NK-92 (cell line): ENCODE results near the gene INPP5A.
"Not testable (repeated sequence)": the region's sequence is repeated elsewhere in the genome, so short reads cannot be mapped to it uniquely, and the experiment has no call there.

Experiments
- DNase-seq: peaks from one replicate; lab custom pipeline; 2025; ENCODE audit not compliant: unreplicated experiment; lab: John Stamatoyannopoulos, UW

INPP5A gene

DNA sequence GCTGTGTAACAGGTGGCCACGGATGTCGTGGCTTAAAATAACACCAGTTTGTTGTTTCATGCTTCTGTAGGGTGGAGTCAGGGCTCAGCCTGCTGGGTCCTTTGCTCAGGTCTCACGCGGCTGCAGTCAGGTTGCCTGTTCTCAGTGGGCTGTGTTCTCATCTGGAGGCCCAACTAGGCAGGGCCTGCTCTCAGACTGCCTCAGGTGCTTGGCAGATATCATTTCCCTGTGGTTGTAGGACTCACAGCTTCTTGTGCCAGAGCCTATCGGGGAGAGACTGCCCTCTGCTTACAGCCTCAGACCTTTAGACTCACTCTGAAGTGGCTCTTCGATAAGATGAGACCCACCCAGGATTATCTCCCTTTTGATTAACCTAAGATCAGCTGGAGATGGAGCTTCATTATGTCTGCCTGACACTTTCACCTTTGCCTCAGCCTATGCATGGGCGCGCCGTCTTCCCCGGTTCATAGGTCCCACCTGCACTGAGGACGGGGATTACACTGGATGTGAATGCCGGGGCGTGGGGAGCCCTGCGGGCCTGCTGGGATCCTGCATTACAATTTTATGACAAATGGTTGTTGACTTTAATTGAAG, 55.3 kb downstream of the INPP5A start:
- no peak for DNase-seq

GRCh38 chr10:132593389-132593788, 55.8 kb downstream of the INPP5A start:
- DNase-seq = no peak

- DNase-seq = no peak
Measured at GRCh38 chr10:132593900-132594876, 56.6 kb downstream of the INPP5A start.

DNA sequence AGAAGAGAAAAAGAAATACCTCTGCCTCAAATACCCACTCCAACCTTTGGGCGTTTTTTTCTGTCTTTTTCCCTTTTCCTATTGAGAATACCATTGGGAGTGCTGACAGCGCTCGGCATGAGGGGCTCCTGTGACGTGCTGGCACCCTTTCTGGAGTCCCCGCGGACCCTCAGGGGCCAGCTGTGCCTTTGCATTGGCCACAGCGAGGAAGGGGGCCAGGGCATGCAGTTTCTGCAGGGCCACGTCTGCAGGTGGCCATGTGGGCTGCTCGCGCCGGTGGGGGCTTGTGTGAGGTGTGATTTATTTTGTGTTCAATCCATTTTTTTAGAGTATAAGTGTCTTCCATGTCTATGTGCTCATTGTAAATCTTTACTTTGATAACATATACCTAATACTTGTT, 57.4 kb downstream of the INPP5A start:
- no peak for DNase-seq

- DNase-seq = no peak
Measured at GRCh38 chr10:132595854-132596253, 58.3 kb downstream of the INPP5A start.

- DNase-seq = no peak
Measured at GRCh38 chr10:132596742-132597279, 59.2 kb downstream of the INPP5A start.

GRCh38 chr10:132597654-132598053, 60.1 kb downstream of the INPP5A start:
- no peak for DNase-seq

- not testable (repeated sequence) for DNase-seq
Measured at GRCh38 chr10:132599023-132599618, 61.5 kb downstream of the INPP5A start.

DNA sequence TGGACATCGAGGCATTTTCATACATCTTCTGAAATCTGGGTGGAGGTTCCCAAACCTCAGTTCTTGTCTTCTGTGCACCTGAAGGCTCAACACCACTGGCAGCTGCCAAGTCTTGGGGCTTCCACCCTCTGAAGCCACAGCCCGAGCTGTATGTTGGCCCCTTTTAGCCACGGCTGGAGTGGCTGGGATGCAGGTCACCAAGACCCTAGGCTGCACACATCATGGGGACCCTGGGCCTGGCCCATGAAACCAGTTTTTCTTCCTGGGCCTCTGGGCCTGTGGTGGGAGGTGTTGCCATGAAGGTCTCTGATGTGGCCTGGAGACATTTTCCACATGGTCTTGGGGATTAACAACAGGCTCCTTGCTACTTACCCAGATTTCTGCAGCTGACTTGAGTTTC, 62.1 kb downstream of the INPP5A start:
- DNase-seq = no peak

DNA sequence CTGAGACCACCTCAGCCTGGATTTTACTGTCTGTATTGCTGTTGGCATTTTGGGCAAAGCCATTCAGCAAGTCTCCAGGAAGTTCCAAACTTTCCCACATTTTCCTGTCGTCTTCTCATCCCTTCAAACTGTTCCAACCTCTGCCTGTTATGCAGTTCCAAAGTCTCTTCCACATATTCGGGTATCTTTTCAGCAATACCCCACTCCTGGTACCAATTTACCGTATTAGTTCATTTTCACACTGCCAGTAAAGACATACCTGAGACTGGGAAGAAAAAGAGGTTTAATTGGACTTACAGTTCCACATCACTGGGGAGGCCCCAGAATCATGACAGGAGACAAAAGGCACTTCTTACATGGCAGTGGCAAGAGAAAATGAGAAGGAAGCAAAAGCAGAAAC, 62.8 kb downstream of the INPP5A start:
- DNase-seq = no peak

DNA sequence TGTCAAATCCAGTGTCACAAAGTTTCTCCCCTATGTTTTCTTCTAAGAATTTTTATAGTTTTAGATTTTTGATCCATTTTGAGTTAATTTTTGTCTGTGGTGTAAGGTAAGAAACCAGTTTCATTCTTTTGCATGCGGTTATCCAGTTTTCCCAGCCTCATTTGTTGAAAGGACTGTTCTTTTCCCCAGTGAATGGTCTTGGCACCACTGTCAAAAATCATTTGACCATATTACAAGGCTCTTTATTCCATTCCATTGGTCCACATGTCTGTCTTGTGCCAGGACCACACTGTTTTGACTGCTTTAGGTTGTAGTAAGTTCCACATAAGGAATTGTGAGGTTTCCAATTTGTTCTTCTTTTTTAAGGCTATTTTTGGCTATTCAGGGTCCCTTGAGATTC, 64.0 kb downstream of the INPP5A start:
- DNase-seq = no peak

DNA sequence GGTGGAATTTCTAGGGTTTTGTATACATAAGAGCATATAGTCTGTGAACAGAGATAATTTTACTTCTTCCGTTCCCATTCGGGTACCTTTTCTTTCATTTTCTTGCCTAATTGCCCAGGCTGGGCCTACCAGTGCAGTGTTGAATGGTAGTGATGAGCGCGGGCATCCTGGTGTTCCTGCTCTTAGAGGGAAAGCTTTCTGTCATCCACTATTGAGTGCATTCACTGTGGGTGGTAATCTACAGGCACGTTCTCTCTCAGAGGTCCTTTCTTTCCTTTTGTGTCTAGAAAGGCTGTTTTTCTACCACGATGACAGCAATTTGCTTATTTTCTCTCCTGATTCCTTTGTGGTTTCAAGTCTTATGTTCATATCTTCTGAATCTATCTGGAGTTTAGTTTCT, 65.0 kb downstream of the INPP5A start:
- no peak for DNase-seq

DNA sequence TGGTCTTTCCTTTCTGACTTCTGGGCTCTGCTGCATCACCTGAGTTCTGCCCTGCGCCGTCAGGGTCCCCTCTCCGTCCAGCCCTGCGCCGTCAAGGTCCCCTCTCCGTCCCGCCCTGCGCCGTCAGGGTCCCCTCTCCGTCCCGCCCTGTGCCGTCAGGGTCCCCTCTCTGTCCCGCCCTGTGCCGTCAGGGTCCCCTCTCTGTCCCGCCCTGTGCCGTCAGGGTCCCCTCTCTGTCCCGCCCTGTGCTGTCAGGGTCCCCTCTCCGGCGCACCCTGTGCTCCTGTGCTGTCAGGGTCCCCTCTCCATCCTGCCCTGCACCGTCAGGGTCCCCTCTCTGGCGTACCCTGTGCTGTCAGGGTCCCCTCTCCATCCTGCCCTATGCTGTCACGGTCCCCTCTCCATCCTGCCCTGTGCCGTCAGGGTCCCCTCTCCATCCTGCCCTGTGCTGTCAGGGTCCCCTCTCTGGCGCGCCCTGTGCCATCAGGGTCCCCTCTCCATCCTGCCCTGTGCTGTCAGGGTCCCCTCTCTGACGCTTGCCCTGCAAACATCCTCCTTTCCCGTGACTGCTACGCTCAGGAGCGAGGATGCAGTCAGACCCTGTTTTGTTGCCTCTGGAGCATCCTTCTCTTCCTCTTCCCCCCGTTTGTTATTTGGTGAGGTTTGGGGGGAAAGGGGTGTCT, 66.4 kb downstream of the INPP5A start:
- DNase-seq = no peak

- no peak for DNase-seq
Measured at GRCh38 chr10:132604686-132605085, 67.1 kb downstream of the INPP5A start.

DNA sequence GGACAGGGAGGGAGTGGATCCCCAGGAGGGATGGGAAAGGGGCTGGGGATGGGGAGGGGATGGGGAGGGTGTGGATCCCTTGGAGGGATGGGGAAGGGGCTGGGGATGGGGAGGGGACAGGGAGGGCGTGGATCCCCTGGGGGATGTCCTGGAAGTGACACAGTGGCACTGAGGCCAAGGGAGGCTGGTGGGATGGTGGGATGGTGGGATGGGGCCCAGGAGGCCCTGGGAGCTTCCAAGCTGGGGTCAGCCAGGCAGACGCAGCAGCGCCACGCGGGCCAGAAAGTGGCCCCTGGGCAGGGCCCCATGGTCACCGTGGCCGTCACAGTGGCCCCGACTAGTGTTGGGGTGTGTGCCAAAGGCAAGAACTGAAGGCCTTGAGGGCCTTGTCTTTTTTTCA, 67.8 kb downstream of the INPP5A start:
- DNase-seq = no peak

- no peak for DNase-seq
Measured at GRCh38 chr10:132606031-132606491, 68.5 kb downstream of the INPP5A start.

DNA sequence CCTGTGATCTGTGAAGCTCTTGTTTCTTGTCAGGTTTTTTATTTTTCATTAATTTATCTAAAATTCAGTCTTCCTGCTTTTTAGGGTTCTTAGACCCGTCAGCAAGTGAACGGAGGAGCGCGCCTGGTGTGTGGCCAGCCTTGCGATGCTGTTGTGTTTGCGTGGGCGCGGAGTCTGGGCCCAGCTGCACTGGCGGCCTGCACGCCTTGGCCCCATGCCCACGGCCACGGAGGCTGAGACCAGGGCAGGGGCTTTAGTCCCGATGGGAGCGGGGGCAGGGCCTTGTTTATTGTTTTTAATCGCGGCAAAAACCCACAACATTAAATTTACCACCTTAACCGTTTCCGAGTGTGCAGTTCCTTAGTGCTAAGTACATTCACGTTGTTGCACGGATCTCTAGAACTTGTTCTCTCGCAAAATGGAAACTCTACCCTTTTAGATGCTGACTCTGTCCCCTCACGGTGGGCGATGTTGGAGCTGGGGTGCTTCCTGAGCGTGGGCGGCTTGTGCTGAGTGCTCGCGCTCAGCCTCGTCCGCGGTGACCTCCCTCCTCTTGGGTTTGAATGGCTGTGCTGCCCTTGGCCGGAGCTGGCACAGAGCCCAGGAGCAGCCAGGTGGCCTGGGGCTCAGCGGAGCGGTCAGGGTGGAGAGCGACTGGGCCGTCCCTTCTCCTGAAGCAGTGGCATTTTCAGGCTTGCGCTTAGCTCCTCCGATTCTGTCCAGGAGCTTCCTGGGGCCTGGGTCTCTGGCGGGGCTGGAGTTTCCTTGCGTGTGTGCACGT, 69.1 kb downstream of the INPP5A start:
- DNase-seq = no peak

DNA sequence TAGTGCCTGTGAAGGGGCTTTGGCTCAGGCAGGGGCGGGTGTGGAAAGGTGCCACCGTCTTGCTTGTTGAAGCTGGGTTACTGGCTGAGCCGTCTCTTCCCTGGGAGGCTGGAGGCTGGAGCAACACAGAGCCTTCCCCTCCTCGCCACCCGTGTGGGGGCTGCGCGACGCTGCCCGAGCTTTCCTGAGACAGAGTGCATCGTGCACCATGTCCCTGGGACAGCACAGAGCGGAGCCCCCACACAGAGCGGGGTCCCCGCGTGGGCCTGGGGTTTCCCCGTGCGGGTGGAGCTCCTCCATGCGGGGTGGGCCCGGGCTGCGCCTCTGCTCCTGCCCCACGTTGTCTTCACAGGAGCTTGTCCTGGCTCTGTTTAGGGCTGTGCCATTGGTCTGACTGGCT, 69.9 kb downstream of the INPP5A start:
- DNase-seq = no peak

GRCh38 chr10:132607961-132608495, 70.4 kb downstream of the INPP5A start:
- no peak for DNase-seq
